Keratinocyte (primary cell): ENCODE data around the gene NPLOC4. TPM values are rescaled to one million over a fixed set of nuclear protein-coding genes. Genes with fewer than 3 reads are reported as not detected.
"Not testable (repeated sequence)": the region's sequence is repeated elsewhere in the genome, so short reads cannot be mapped to it uniquely, and the experiment has no call there.

Experiments
- DNase-seq: peaks from one replicate; pipeline ENCODE4 v3.0.0-alpha.2; 2011; ENCODE audit warnings: low read depth, missing footprints, low spot score
- FAIRE-seq: peaks from 2 replicates; lab custom pipeline; 2011; peaks lifted over from hg19 to GRCh38; lab: Jason Lieb, UNC
- H2AFZ ChIP-seq: 2 replicates; pipeline ENCODE4 v1.6.0; 2012; ENCODE audit warnings: low read length, control low read depth, inconsistent platforms; ENCODE audit not compliant: control insufficient read depth
- H3K27ac ChIP-seq: 2 replicates; pipeline ENCODE4 v1.5.1; 2011; ENCODE audit warnings: low read length; ENCODE audit not compliant: control insufficient read depth, insufficient read depth
- H3K27me3 ChIP-seq: 3 replicates; pipeline ENCODE4 v1.6.0; 2011; ENCODE audit warnings: low read length; ENCODE audit not compliant: control insufficient read depth, insufficient read depth; ENCODE audit errors: extremely low read depth
- H3K36me3 ChIP-seq, 2 experiments: 2 replicates in 1 of 2; 3 replicates in 1 of 2; pipeline ENCODE4 v1.5.1; 2011; ENCODE audit warnings: low read length in 2 of 2, mild to moderate bottlenecking in 1 of 2; ENCODE audit not compliant: control insufficient read depth in 2 of 2, insufficient read depth in 2 of 2; ENCODE audit errors: extremely low read depth in 1 of 2
- H3K4me1 ChIP-seq: 3 replicates; pipeline ENCODE4 v1.5.1; 2011; ENCODE audit warnings: low read length; ENCODE audit not compliant: control insufficient read depth, insufficient read depth; ENCODE audit errors: extremely low read depth
- H3K4me2 ChIP-seq: 3 replicates; pipeline ENCODE4 v1.6.0; 2011; ENCODE audit warnings: low read depth, low read length; ENCODE audit not compliant: control insufficient read depth, insufficient read depth; ENCODE audit errors: extremely low read depth
- H3K4me3 ChIP-seq, 3 experiments: fragments of 200-600 bp in 1 of 3; sonication (generic) in 1 of 3; 2 replicates in 2 of 3; 3 replicates in 1 of 3; pipeline ENCODE4 v1.5.1; 2011 to 2016; ENCODE audit warnings: low read length in 3 of 3, mild to moderate bottlenecking in 3 of 3, control low read depth in 2 of 3, inconsistent platforms in 1 of 3, low read depth in 1 of 3, mixed read lengths in 1 of 3, mixed run types in 1 of 3, moderate library complexity in 1 of 3; ENCODE audit not compliant: control insufficient read depth in 2 of 3, insufficient read depth in 2 of 3; ENCODE audit errors: extremely low read depth in 1 of 3
- H3K79me2 ChIP-seq: 2 replicates; pipeline ENCODE4 v1.6.0; 2012; ENCODE audit warnings: low read length; ENCODE audit not compliant: control insufficient read depth, insufficient read depth
- H3K9ac ChIP-seq: 3 replicates; pipeline ENCODE4 v1.6.0; 2011; ENCODE audit warnings: low read length; ENCODE audit not compliant: control insufficient read depth, insufficient read depth; ENCODE audit errors: extremely low read depth
- H3K9me1 ChIP-seq: 3 replicates; pipeline ENCODE4 v1.6.0; 2011; ENCODE audit warnings: low read length; ENCODE audit not compliant: control insufficient read depth, insufficient read depth; ENCODE audit errors: extremely low read depth
- H3K9me3 ChIP-seq: 2 replicates; pipeline ENCODE4 v1.5.1; 2012; ENCODE audit warnings: low read depth, low read length; ENCODE audit not compliant: control insufficient read depth
- H4K20me1 ChIP-seq: 3 replicates; pipeline ENCODE4 v1.6.0; 2011; ENCODE audit warnings: low read length; ENCODE audit not compliant: control insufficient read depth, insufficient read depth; ENCODE audit errors: extremely low read depth
- EZH2 ChIP-seq: IDR thresholded peaks from one replicate; pipeline ENCODE4 v1.6.1; 2012; ENCODE audit warnings: inconsistent platforms, mild to moderate bottlenecking, low read length, moderate library complexity
- dilution Hi-C: fragments of 300-500 bp; cut with MboI; formaldehyde crosslinking; loops from one replicate; pipeline ENCODE4 v1.7.0; 2020; ENCODE audit warnings: low sequenced_read_pairs; ENCODE audit not compliant: extremely low pct_ligation_motif_present
- polyA plus RNA-seq, 5 experiments: library from polyadenylated mRNA; depleted of rRNA in 3 of 5; stranded (reverse) in 3 of 5; stranded (forward) in 1 of 5; unstranded in 1 of 5; fragments of >200 nt; gene quantifications; 1 replicate in 1 of 5; 2 replicates in 3 of 5; 3 replicates in 1 of 5; pipeline versions ENCODE4 v1.2.1 to v1.2.3, GENCODE V29; 2011 to 2012; ENCODE audit warnings: missing spikeins in 2 of 5, low read depth in 1 of 5, low replicate concordance in 1 of 5
- TF ChIP-seq, protein P1 (sequence below), 3 experiments: IDR thresholded peaks in 1 of 3; conservative IDR thresholded peaks in 1 of 3; optimal IDR thresholded peaks in 1 of 3; 2 replicates in 2 of 3; 3 replicates in 1 of 3; pipeline versions ENCODE3 to v1.5.1; 2011; ENCODE audit warnings: low read length in 3 of 3, mild to moderate bottlenecking in 3 of 3, moderate library complexity in 2 of 3, control low read depth in 1 of 3, inconsistent platforms in 1 of 3; ENCODE audit not compliant: insufficient read depth in 2 of 3; ENCODE audit errors: extremely low read depth in 1 of 3

NPLOC4 gene
- polyA plus RNA-seq, 1 donor (not counting 4 experiments of a cell fraction or from before 2014, with no cell fraction given), result 64.0 TPM

DNA sequence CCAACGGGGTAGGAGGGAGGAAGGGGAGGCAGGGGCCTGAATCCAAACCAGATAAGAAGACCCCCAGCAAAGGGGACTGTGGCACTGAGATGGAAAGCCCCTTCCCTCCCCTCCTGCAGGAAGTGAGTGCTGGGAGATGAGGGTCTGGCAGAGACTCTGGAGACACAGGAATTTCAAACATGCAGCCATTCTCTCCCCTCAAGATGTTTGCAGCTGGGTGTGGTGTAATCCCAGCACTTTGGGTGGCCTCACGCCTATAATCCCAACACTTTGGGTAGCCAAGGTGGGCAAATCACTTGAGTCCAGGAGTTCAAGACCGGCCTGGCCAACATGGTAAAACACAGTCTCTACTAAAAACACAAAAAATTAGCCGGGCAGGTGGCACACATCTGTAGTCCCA, 50.8 kb downstream of the NPLOC4 start:
- Histone ChIP-seq H3K27ac (no peak overlapping the region), H3K79me2 (peaks cover 1% of the 10 kb centered on the region), H3K27me3 (no peaks in the 10 kb centered on the region), H2AFZ (no peak overlapping the region), H3K9ac (no peak overlapping the region), H3K4me1 (peaks cover 8% of the 10 kb centered on the region), H4K20me1 (no peaks in the 10 kb centered on the region), H3K4me3 (no peak overlapping the region), H3K4me2 (no peak overlapping the region), H3K36me3 (peaks cover 28 to 38% of the 10 kb centered on the region in 2 experiments), H3K9me1 (no peaks in the 10 kb centered on the region), H3K9me3 (no peaks in the 10 kb centered on the region)
- TF ChIP-seq, protein P1, sequence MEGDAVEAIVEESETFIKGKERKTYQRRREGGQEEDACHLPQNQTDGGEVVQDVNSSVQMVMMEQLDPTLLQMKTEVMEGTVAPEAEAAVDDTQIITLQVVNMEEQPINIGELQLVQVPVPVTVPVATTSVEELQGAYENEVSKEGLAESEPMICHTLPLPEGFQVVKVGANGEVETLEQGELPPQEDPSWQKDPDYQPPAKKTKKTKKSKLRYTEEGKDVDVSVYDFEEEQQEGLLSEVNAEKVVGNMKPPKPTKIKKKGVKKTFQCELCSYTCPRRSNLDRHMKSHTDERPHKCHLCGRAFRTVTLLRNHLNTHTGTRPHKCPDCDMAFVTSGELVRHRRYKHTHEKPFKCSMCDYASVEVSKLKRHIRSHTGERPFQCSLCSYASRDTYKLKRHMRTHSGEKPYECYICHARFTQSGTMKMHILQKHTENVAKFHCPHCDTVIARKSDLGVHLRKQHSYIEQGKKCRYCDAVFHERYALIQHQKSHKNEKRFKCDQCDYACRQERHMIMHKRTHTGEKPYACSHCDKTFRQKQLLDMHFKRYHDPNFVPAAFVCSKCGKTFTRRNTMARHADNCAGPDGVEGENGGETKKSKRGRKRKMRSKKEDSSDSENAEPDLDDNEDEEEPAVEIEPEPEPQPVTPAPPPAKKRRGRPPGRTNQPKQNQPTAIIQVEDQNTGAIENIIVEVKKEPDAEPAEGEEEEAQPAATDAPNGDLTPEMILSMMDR (optimal IDR thresholded peaks at IDR 0.05 in 1 of 3, IDR thresholded peaks at IDR 0.05 in 1 of 3, conservative IDR thresholded peaks at IDR 0.05 in 1 of 3; ENCODE audit: extremely low read depth in 1 of 3, insufficient read depth in 2 of 3, low read length in 3 of 3), result no peak
- no peak for TF ChIP-seq EZH2
- DNase-seq (no peak), FAIRE-seq (no peak)
- dilution Hi-C loops, result no loop called here

DNA sequence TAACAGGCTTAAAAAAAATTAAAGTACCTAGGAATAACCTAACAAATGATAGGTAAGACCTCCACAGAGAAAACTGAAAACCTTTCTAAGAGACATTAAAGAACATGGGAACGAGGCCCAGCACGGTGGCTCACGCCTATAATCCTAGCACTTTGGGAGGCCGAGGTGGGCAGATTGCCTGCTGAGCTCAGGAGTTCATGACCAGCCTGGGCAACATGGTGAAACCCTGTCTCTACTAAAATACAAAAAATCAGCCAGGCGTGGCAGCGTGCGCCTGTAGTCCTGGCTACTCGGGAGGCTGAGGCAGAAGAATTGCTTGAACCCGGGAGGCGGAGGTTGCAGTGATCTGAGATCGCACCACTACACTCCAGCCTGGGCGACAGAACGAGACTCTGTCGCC, 52.1 kb downstream of the NPLOC4 start:
- H3K9me3 ChIP-seq, H3K79me2 ChIP-seq, H3K4me2 ChIP-seq, H3K9me1 ChIP-seq, H3K4me1 ChIP-seq, H3K4me3 ChIP-seq, H3K9ac ChIP-seq, H3K27ac ChIP-seq, FAIRE-seq, DNase-seq, dilution Hi-C loops, H3K27me3 ChIP-seq, H4K20me1 ChIP-seq, H2AFZ ChIP-seq: not testable (repeated sequence)
- H3K36me3 ChIP-seq, result peaks cover 25 to 29% of the 10 kb centered on the region in 2 experiments
